RWPE2 (cell line): ENCODE results near the gene STK32C.
A peak's percentile ranks its signal among the peaks of the same experiment; 100 is the strongest.

Experiments
- ATAC-seq: fragments of 200-7000 bp; cut with Tn5 transposase; 3 replicates; pipeline ENCODE4 v1.9.1; 2021; ENCODE audit warnings: low read depth
- DNase-seq: peaks from one replicate; pipeline ENCODE4 v3.0.0-alpha.2; 2020; ENCODE audit warnings: low spot score
- H3K27ac ChIP-seq: fragments of 450-650 bp; 2 replicates; pipeline ENCODE4 v1.5.1; 2017; ENCODE audit warnings: mild to moderate bottlenecking; ENCODE audit not compliant: poor library complexity, severe bottlenecking
- H3K27me3 ChIP-seq: fragments of 250-450 bp; sonication (Bioruptor Pico); 2 replicates; pipeline ENCODE4 v1.5.1; 2021; ENCODE audit warnings: mild to moderate bottlenecking, moderate library complexity; ENCODE audit not compliant: insufficient read depth, poor library complexity, severe bottlenecking
- H3K36me3 ChIP-seq: fragments of 250-450 bp; sonication (Bioruptor Pico); 2 replicates; pipeline ENCODE4 v1.5.1; 2020; ENCODE audit warnings: low read depth, mild to moderate bottlenecking, moderate library complexity
- H3K4me1 ChIP-seq: fragments of 250-450 bp; sonication (Bioruptor Pico); 2 replicates; pipeline ENCODE4 v1.5.1; 2021; ENCODE audit warnings: mild to moderate bottlenecking, moderate library complexity; ENCODE audit not compliant: insufficient read depth, poor library complexity, severe bottlenecking
- H3K4me3 ChIP-seq: fragments of 250-450 bp; sonication (Bioruptor Pico); 2 replicates; pipeline ENCODE4 v1.5.1; 2021; ENCODE audit warnings: mild to moderate bottlenecking, moderate library complexity; ENCODE audit not compliant: severe bottlenecking
- H3K9me3 ChIP-seq: fragments of 250-450 bp; sonication (Bioruptor Pico); 2 replicates; pipeline ENCODE4 v1.5.1; 2021; ENCODE audit warnings: mild to moderate bottlenecking, moderate library complexity; ENCODE audit not compliant: severe bottlenecking
- CTCF ChIP-seq: fragments of 450-650 bp; IDR thresholded peaks from one replicate; pipeline ENCODE4 v1.5.1; 2017; ENCODE audit warnings: mild to moderate bottlenecking, moderate library complexity; ENCODE audit not compliant: poor library complexity, severe bottlenecking

STK32C gene

DNA sequence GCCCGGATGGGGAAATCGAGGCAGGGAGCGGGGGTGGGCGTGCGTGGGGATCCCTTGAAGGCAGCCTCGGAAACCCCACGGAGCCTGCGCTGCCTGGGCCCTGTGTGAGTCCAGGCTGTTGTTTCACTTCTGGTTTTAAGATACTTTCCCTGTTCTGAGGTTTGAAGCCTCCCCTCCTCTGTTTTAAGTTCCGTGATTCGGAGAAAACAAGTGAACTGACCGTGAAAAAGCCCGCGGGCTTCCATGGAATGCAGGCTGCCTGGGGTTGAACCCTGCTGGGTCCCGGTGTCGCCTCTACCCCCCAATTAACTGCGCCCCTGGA, 24.6 kb upstream of the STK32C start:
- peak; percentile 18 for ATAC-seq
- H3K36me3 ChIP-seq: peaks cover 14% of the 10 kb centered on the region; the same call in 1 of the 2 replicates
- H3K27me3 ChIP-seq: no peaks in the 10 kb centered on the region
- peak overlapping the region; percentile 89 for H3K4me3 ChIP-seq
- peak overlapping the region; percentile 16 for H3K27ac ChIP-seq
- no peak for DNase-seq
- peaks cover 14% of the 10 kb centered on the region for H3K4me1 ChIP-seq
- H3K9me3 ChIP-seq: no peaks in the 10 kb centered on the region
- TF ChIP-seq CTCF: no peak

DNA sequence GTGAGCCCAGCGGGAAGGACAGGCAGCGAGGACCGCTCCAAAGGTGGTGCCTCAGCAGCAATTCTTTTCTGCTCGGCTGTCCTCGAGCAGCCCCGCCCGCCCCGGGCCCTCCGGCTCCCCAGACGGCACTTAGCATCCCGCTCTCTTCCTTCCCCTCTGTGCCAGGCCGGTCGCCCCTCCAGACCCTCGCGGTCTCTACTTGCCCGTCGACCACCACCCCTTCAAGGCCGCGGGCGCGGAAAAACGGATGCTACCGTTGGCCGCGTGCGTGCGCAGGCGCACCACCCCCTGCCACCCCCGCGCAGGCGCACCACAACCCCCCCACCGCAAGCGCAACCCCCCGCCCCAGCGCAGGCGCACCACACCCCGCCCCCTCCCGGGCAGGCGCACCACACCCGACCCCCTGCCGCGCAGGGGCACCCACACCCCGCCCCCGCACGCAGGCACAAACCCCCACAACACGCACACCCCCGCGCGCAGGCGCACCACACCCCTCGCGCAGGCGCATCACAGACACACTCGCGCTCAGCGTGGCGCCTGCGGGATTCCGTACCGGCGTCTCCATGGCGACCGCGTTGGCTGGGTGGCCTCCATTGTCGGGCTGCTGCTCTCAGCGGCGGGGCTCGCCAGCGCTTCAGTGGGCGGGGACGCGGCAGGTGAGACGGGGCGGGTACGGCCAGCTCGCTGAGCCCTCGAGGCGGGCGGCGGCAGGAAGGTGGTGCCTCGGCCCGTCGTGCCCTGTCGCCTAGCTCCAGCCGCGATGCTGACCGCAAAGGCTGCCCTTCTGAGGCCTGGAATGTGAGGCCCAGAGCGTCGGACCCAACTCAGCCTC, 24.1 kb upstream of the STK32C start, which contains the start of gene LRRC27:
LRRC27 (plus strand) TSS at position 593 of the 832 bp plus-strand sequence. CDS start 1,332 bp downstream, outside the sequence.
- H3K27me3 ChIP-seq: no peaks in the 10 kb centered on the region
- peak; percentile 98 for DNase-seq
- peak; percentile 89 for ATAC-seq
- H3K4me3 ChIP-seq: peak within 1 kb of the TSS; percentile 89
- no peaks in the 10 kb centered on the region for H3K9me3 ChIP-seq
- peak within 1 kb of the TSS; percentile 39 for H3K27ac ChIP-seq
- H3K36me3 ChIP-seq: peaks cover 14% of the 10 kb centered on the region; the same call in 1 of the 2 replicates
- no peak for TF ChIP-seq CTCF
- H3K4me1 ChIP-seq: peaks cover 14% of the 10 kb centered on the region

DNA sequence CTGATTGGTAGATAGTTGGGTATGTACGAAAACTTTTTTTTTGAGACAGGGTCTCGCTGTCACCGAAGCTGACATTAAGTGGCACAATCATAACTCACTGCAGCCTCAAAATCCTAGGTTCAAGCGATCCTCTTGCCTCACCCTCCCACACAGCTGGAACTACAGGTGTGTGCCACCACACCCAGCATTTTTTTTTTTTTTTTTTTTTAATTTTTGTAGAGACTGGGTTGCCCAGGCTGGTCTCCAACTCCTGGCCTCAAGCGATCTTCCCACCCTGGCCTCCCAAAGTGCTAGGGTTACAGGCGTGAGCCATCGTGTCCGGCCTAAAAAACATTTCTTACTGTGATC, 22.7 kb upstream of the STK32C start:
- Histone ChIP-seq H3K27me3 (no peaks in the 10 kb centered on the region), H3K9me3 (no peaks in the 10 kb centered on the region), H3K4me1 (peaks cover 14% of the 10 kb centered on the region), H3K36me3 (peaks cover 14% of the 10 kb centered on the region; the same call in 1 of the 2 replicates), H3K4me3 (peak overlapping the region; percentile 89), H3K27ac (no peak overlapping the region)
- no peak for TF ChIP-seq CTCF
- DNase-seq: no peak
- no peak for ATAC-seq

GRCh38 chr10:132329565-132330485, 22.1 kb upstream of the STK32C start:
- Histone ChIP-seq H3K27ac (no peak overlapping the region), H3K9me3 (no peaks in the 10 kb centered on the region), H3K36me3 (peaks cover 14% of the 10 kb centered on the region; the same call in 1 of the 2 replicates), H3K4me3 (peak overlapping the region; percentile 1), H3K4me1 (peaks cover 14% of the 10 kb centered on the region), H3K27me3 (no peaks in the 10 kb centered on the region)
- no peak for ATAC-seq
- DNase-seq: no peak
- TF ChIP-seq CTCF: no peak
